ENCODE results near the gene CFAP119. TPM values are rescaled to one million over a fixed set of nuclear protein-coding genes. Genes with fewer than 3 reads are reported as not detected.

CFAP119 gene
- total RNA-seq, 4 donors from 2014 or later = 0.42 to 2.9 (median 1.4) TPM

- intact Hi-C loops (cut with DNase I) = no loop called here
- no peak overlapping the region for H3K4me3 ChIP-seq
- peak overlapping the region; percentile 67 to 77 (median 70) for H3K27ac ChIP-seq (replicated peaks in 1 of 4)
- peaks cover 22 to 40% (median 29%) of the 10 kb centered on the region in 4 donors for H3K4me1 ChIP-seq
- 83% methylated on average over 27 of the region's 37 CpGs for WGBS
- H3K36me3 ChIP-seq = peaks cover 52 to 71% (median 70%) of the 10 kb centered on the region in 4 donors
- no peak for DNase-seq (ENCODE audit: extremely low spot score)
- no peaks in the 10 kb centered on the region for H3K9me3 ChIP-seq
- TF ChIP-seq, protein P1, sequence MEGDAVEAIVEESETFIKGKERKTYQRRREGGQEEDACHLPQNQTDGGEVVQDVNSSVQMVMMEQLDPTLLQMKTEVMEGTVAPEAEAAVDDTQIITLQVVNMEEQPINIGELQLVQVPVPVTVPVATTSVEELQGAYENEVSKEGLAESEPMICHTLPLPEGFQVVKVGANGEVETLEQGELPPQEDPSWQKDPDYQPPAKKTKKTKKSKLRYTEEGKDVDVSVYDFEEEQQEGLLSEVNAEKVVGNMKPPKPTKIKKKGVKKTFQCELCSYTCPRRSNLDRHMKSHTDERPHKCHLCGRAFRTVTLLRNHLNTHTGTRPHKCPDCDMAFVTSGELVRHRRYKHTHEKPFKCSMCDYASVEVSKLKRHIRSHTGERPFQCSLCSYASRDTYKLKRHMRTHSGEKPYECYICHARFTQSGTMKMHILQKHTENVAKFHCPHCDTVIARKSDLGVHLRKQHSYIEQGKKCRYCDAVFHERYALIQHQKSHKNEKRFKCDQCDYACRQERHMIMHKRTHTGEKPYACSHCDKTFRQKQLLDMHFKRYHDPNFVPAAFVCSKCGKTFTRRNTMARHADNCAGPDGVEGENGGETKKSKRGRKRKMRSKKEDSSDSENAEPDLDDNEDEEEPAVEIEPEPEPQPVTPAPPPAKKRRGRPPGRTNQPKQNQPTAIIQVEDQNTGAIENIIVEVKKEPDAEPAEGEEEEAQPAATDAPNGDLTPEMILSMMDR (IDR thresholded peaks at IDR 0.05) = no peak
- TF ChIP-seq POLR2A (IDR thresholded peaks at IDR 0.05; ENCODE audit: low read depth) = no peak
- no peak for TF ChIP-seq POLR2AphosphoS5 (IDR thresholded peaks at IDR 0.05)
- TF ChIP-seq EP300 (IDR thresholded peaks at IDR 0.05) = no peak
- H3K27me3 ChIP-seq = no peaks in the 10 kb centered on the region
Measured at GRCh38 chr16:30738984-30739951, 22.6 kb downstream of the CFAP119 start.

DNA sequence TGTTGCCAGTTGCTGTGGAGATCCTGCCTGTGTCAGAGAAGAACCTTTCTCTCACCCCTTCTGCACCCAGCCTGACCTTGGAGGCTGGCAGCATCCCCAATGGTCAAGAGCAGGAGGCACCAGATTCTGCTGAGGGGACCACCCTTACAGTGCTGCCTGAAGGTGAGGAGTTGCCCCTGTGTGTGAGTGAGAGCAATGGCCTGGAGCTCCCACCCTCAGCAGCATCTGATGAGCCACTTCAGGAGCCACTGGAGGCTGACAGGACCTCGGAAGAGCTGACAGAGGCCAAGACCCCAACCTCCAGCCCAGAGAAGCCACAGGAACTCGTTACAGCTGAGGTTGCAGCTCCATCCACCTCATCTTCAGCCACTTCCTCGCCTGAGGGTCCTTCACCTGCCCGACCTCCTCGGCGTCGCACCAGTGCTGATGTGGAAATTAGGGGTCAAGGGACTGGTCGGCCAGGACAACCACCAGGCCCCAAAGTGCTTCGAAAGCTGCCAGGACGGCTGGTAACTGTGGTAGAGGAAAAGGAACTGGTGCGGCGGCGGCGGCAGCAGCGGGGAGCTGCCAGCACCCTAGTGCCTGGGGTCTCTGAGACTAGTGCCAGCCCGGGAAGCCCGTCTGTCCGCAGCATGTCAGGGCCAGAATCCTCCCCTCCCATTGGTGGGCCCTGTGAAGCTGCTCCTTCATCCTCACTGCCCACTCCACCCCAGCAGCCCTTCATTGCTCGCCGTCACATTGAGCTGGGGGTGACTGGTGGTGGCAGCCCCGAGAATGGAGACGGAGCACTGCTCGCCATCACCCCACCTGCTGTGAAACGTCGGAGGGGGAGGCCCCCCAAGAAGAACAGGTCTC lies 23.8 kb downstream of the CFAP119 start:
- WGBS = 87% methylated on average over 22 of the region's 25 CpGs
- Histone ChIP-seq H3K9me3 (no peaks in the 10 kb centered on the region), H3K27ac (replicated peaks in 1 of 4) (no peak overlapping the region), H3K36me3 (peaks cover 64 to 72% (median 70%) of the 10 kb centered on the region in 4 donors), H3K27me3 (no peaks in the 10 kb centered on the region), H3K4me3 (no peak overlapping the region), H3K4me1 (peaks cover 22 to 35% (median 29%) of the 10 kb centered on the region in 4 donors)
- no peak for DNase-seq (ENCODE audit: extremely low spot score)
- intact Hi-C loops (cut with DNase I) = no loop called here
- TF ChIP-seq POLR2A (IDR thresholded peaks at IDR 0.05; ENCODE audit: low read depth) = no peak
- TF ChIP-seq EP300 (IDR thresholded peaks at IDR 0.05) = no peak
- TF ChIP-seq, protein P1 (IDR thresholded peaks at IDR 0.05) = no peak
- TF ChIP-seq POLR2AphosphoS5 (IDR thresholded peaks at IDR 0.05) = no peak

GRCh38 chr16:30736995-30737793 lies 24.7 kb downstream of the CFAP119 start:
- Histone ChIP-seq H3K9me3 (no peaks in the 10 kb centered on the region), H3K36me3 (peaks cover 64 to 78% (median 76%) of the 10 kb centered on the region in 4 donors), H3K27ac (replicated peaks in 1 of 4) (no peak overlapping the region), H3K4me3 (no peak overlapping the region), H3K27me3 (no peaks in the 10 kb centered on the region), H3K4me1 (peaks cover 22 to 30% (median 25%) of the 10 kb centered on the region in 4 donors)
- intact Hi-C loops (cut with DNase I) = no loop called here
- 90% methylated on average over 17 of the region's 17 CpGs for WGBS
- TF ChIP-seq POLR2AphosphoS5 (IDR thresholded peaks at IDR 0.05) = no peak
- TF ChIP-seq, protein P1 (IDR thresholded peaks at IDR 0.05) = no peak
- no peak for TF ChIP-seq EP300 (IDR thresholded peaks at IDR 0.05)
- no peak for TF ChIP-seq POLR2A (IDR thresholded peaks at IDR 0.05; ENCODE audit: low read depth)
- DNase-seq (ENCODE audit: extremely low spot score) = no peak

GRCh38 chr16:30731411-30731810 lies 30.5 kb downstream of the CFAP119 start:
- TF ChIP-seq POLR2AphosphoS5 (IDR thresholded peaks at IDR 0.05) (no peak), POLR2A (IDR thresholded peaks at IDR 0.05; ENCODE audit: low read depth) (no peak), EP300 (IDR thresholded peaks at IDR 0.05) (no peak)
- TF ChIP-seq, protein P1 (IDR thresholded peaks at IDR 0.05) = no peak
- Histone ChIP-seq H3K27me3 (no peaks in the 10 kb centered on the region), H3K9me3 (no peaks in the 10 kb centered on the region), H3K4me3 (no peak overlapping the region), H3K27ac (replicated peaks in 1 of 4) (no peak overlapping the region), H3K4me1 (no peaks in the 10 kb centered on the region), H3K36me3 (peaks cover 62 to 98% (median 87%) of the 10 kb centered on the region in 4 donors)
- intact Hi-C loops (cut with DNase I) = no loop called here
- DNase-seq (ENCODE audit: extremely low spot score) = no peak
- WGBS = 94% methylated on average over 3 of the region's 3 CpGs

All from esophagus muscularis mucosa (tissue), 4 donors.